Measurements from ENCODE around the gene TMC8.
"Not testable (repeated sequence)": the region's sequence is repeated elsewhere in the genome, so short reads cannot be mapped to it uniquely, and the experiment has no call there.

The TMC8 gene

GRCh38 chr17:78135858-78136500, 5.4 kb downstream of the TMC8 start:
- DNase-seq (ENCODE audit: low read depth, low spot score) = no peak

GRCh38 chr17:78137392-78138203, 7.0 kb downstream of the TMC8 start:
- peak; percentile 67 for DNase-seq (ENCODE audit: low read depth, low spot score)

- no peak for DNase-seq (ENCODE audit: low read depth, low spot score)
Observed at GRCh38 chr17:78138204-78139060, 7.9 kb downstream of the TMC8 start.

GRCh38 chr17:78139861-78140168, 9.2 kb downstream of the TMC8 start:
- not testable (repeated sequence) for DNase-seq (ENCODE audit: low read depth, low spot score)

GRCh38 chr17:78140169-78141051, 9.8 kb downstream of the TMC8 start:
- peak; percentile 99 for DNase-seq (ENCODE audit: low read depth, low spot score)

GRCh38 chr17:78141437-78142118, 11.0 kb downstream of the TMC8 start:
- peak; percentile 27 for DNase-seq (ENCODE audit: low read depth, low spot score)

- peak; percentile 72 for DNase-seq (ENCODE audit: low read depth, low spot score)
Observed at GRCh38 chr17:78142119-78142861, 11.7 kb downstream of the TMC8 start.

GRCh38 chr17:78143214-78144146, 12.9 kb downstream of the TMC8 start:
- DNase-seq (ENCODE audit: low read depth, low spot score) = no peak

GRCh38 chr17:78144147-78144719, 13.7 kb downstream of the TMC8 start:
- DNase-seq (ENCODE audit: low read depth, low spot score) = no peak

- DNase-seq (ENCODE audit: low read depth, low spot score) = no peak
Observed at GRCh38 chr17:78144736-78145641, 14.4 kb downstream of the TMC8 start.

- no peak for DNase-seq (ENCODE audit: low read depth, low spot score)
Observed at GRCh38 chr17:78146471-78146869, 15.9 kb downstream of the TMC8 start.

GRCh38 chr17:78146881-78147280, 16.3 kb downstream of the TMC8 start:
- no peak for DNase-seq (ENCODE audit: low read depth, low spot score)

GRCh38 chr17:78147315-78147998, 16.9 kb downstream of the TMC8 start:
- no peak for DNase-seq (ENCODE audit: low read depth, low spot score)

GRCh38 chr17:78148286-78149016, 17.9 kb downstream of the TMC8 start:
- no peak for DNase-seq (ENCODE audit: low read depth, low spot score)

GRCh38 chr17:78151514-78152008, 21.0 kb downstream of the TMC8 start:
- no peak for DNase-seq (ENCODE audit: low read depth, low spot score)
